ENCODE data around the gene FER. TPM values are rescaled to one million over a fixed set of nuclear protein-coding genes. Genes with fewer than 3 reads are reported as not detected.

Gene FER
- total and polyA plus RNA-seq, 2 of the 8 experiments (the other 6 are each of a cell fraction or from before 2014, with no cell fraction given), result 1.3 to 15.8 TPM

- no peak for DNase-seq (ENCODE audit: low read depth in 1 of 2, low spot score in 2 of 2)
- Histone ChIP-seq H2AK5ac (ENCODE audit: low read depth, low read length) (no peak overlapping the region), H3K79me2 (ENCODE audit: control insufficient read depth in 1 of 2, insufficient read depth in 2 of 2, low read length in 2 of 2) (no peaks in the 10 kb centered on the region), H3K4me2 (ENCODE audit: insufficient read depth in 1 of 2, low read depth in 2 of 2, low read length in 2 of 2) (no peak overlapping the region), H4K20me1 (replicated peaks in 1 of 2; ENCODE audit: control insufficient read depth in 1 of 2, insufficient read depth in 2 of 2, low read length in 2 of 2) (no peaks in the 10 kb centered on the region), H4K5ac (ENCODE audit: insufficient read length, low read depth, low read length) (no peak overlapping the region), H4K8ac (ENCODE audit: extremely low read depth, insufficient read depth, low read length) (no peak overlapping the region), H2BK5ac (ENCODE audit: low read depth, low read length) (no peak overlapping the region), H3K36me3 (ENCODE audit: control insufficient read depth in 2 of 4, insufficient read depth in 4 of 4, low read length in 3 of 4) (no peaks in the 10 kb centered on the region), H3K79me1 (ENCODE audit: low read depth, low read length) (no peaks in the 10 kb centered on the region), H3K4ac (replicated peaks; ENCODE audit: insufficient read length, low read depth, low read length) (no peak overlapping the region), H3K9me3 (ENCODE audit: insufficient read depth in 2 of 2, low read depth in 1 of 2, low read length in 1 of 2) (no peaks in the 10 kb centered on the region), H2BK120ac (replicated peaks; ENCODE audit: low read depth, low read length) (no peak overlapping the region), H3K23ac (ENCODE audit: insufficient read length) (no peak overlapping the region), H4K91ac (replicated peaks; ENCODE audit: insufficient read length, low read length) (no peak overlapping the region), H2BK20ac (ENCODE audit: low read length) (no peak overlapping the region), H3K14ac (ENCODE audit: insufficient read length) (no peak overlapping the region), H3K4me1 (replicated peaks in 1 of 4; ENCODE audit: control insufficient read depth in 3 of 4, insufficient read depth in 4 of 4, low read length in 3 of 4) (no peaks in the 10 kb centered on the region), H3K27ac (ENCODE audit: low read depth, low read length) (no peak overlapping the region), H2AFZ (ENCODE audit: low read length) (no peak overlapping the region), H3K27me3 (replicated peaks in 1 of 4; ENCODE audit: control insufficient read depth in 3 of 4, extremely low read depth in 1 of 4, insufficient read depth in 3 of 4, low read length in 3 of 4) (no peaks in the 10 kb centered on the region), H3K56ac (replicated peaks; ENCODE audit: insufficient read length, low read depth, low read length) (no peak overlapping the region), H3K23me2 (ENCODE audit: low read depth, low read length) (no peaks in the 10 kb centered on the region), H2BK12ac (ENCODE audit: low read depth, low read length) (no peak overlapping the region), H3K18ac (ENCODE audit: extremely low read depth, low read length) (no peak overlapping the region), H2BK15ac (ENCODE audit: low read length) (no peak overlapping the region), H3K9ac (replicated peaks in 1 of 4; ENCODE audit: extremely low read depth in 1 of 4, low read depth in 3 of 4, low read length in 3 of 4) (no peak overlapping the region), H3K4me3 (ENCODE audit: extremely low read depth in 1 of 4, insufficient read depth in 2 of 4, low read depth in 3 of 4, low read length in 4 of 4) (no peak overlapping the region)
- no peak for FAIRE-seq
- ChIA-PET CTCF (ENCODE audit: partially characterized antibody) (no interaction called here), POLR2A (ENCODE audit: partially characterized antibody) (no interaction called here)
- 81% methylated on average over 1 of the region's 1 CpG; no CpG with 5 or more reads in 1 of the 2 experiments for WGBS, 2 experiments (ENCODE audit: extremely low coverage in 1 of 2, insufficient coverage in 1 of 2, insufficient read length in 1 of 2, insufficient replicate concordance in 2 of 2, low coverage in 1 of 2, low lambda C conversion rate in 2 of 2, missing lambda C conversion rate in 1 of 2)
- TF ChIP-seq POLR2A (IDR thresholded peaks at IDR 0.05; ENCODE audit: control extremely low read depth in 1 of 2, low read depth in 2 of 2, low read length in 2 of 2), result no peak
Measured at GRCh38 chr5:109016300-109016699, 268.6 kb downstream of the FER start.
